Transverse colon (tissue), 4 donors: ENCODE measurements around the gene PDZD2. TPM values are rescaled to one million over a fixed set of nuclear protein-coding genes. Genes with fewer than 3 reads are reported as not detected.

Experiments used
- DNase-seq: peaks from one replicate; pipeline ENCODE4 v3.0.0-alpha.2; 2019
- H3K27ac ChIP-seq, 4 donors: fragments of 200-600 bp; sonication (generic); 2 replicates each; pipeline ENCODE4 v1.5.1; 2016 to 2018; ENCODE audit warnings: inconsistent platforms in 4 of 4
- H3K27me3 ChIP-seq: fragments of 200-600 bp; sonication (generic); 2 replicates; pipeline ENCODE4 v1.5.1; 2017; ENCODE audit warnings: inconsistent platforms
- H3K36me3 ChIP-seq, 4 donors: fragments of 200-600 bp; sonication (generic); 2 replicates each; pipeline ENCODE4 v1.5.1; 2017 to 2019; ENCODE audit warnings: inconsistent platforms in 4 of 4
- H3K4me1 ChIP-seq, 4 donors: fragments of 200-600 bp; sonication (generic); 2 replicates each; pipeline ENCODE4 v1.5.1; 2017 to 2020; ENCODE audit warnings: inconsistent platforms in 4 of 4
- H3K4me3 ChIP-seq, 4 donors: fragments of 200-600 bp; sonication (generic); 1 replicate in 1 of 4; 2 replicates in 3 of 4; pipeline versions ENCODE4 v1.5.1 to v1.6.1; 2017 to 2019; ENCODE audit warnings: inconsistent platforms in 4 of 4
- H3K9me3 ChIP-seq, 2 donors: fragments of 200-600 bp; sonication (generic); 2 replicates each; pipeline ENCODE4 v1.5.1; 2017 to 2019; ENCODE audit warnings: inconsistent platforms in 2 of 2
- CTCF ChIP-seq, 5 experiments: fragments of 200-600 bp in 3 of 5; fragments of 450-650 bp in 2 of 5; sonication (generic) in 3 of 5; IDR thresholded peaks; 1 replicate in 2 of 5; 2 replicates in 3 of 5; pipeline ENCODE4 v1.5.1; 2016 to 2017; ENCODE audit warnings: antibody characterized with exemption in 5 of 5, inconsistent platforms in 3 of 5, mild to moderate bottlenecking in 2 of 5, moderate library complexity in 1 of 5
- EP300 ChIP-seq: sonication (generic); formaldehyde crosslinking; IDR thresholded peaks from one replicate; pipeline ENCODE4 v1.6.1; 2017; ENCODE audit warnings: antibody characterized with exemption, low read depth
- POLR2A ChIP-seq: fragments of 450-650 bp; IDR thresholded peaks from one replicate; pipeline ENCODE4 v1.6.1; 2016; ENCODE audit warnings: antibody characterized with exemption, mild to moderate bottlenecking, moderate library complexity
- POLR2AphosphoS5 ChIP-seq, 3 donors: sonication (generic); formaldehyde crosslinking; IDR thresholded peaks; one replicate each; pipeline ENCODE4 v1.6.1; 2016; ENCODE audit warnings: antibody characterized with exemption in 3 of 3
- WGBS, 2 donors: methylation state at CpG; one replicate each; pipeline ENCODE4 v1.1.5; 2018; ENCODE audit warnings: low coverage in 1 of 2; 5-methylcytosine and 5-hydroxymethylcytosine counted together
- in situ Hi-C, 4 donors: fragments of 200-750 bp; cut with MboI; loops; one replicate each; pipeline versions ENCODE4 v1.15.0 to v1.15.1; 2017; ENCODE audit warnings: low sequenced_read_pairs in 3 of 4, low pct_ligation_motif_present in 1 of 4, low pct_unique_long_range_greater_than_20kb in 1 of 4
- intact Hi-C: fragments of 100-400 bp; cut with DNase I; formaldehyde crosslinking; loops from one replicate; pipeline ENCODE4 v1.15.1; 2023; ENCODE audit warnings: low total_unique reads
- total RNA-seq, 4 donors: library from RNA; depleted of rRNA; stranded (reverse); fragments of >200 nt; gene quantifications; one replicate each; pipeline ENCODE4 v1.1.0, GENCODE V29; 2016

PDZD2 gene
- total RNA-seq, 4 donors from 2014 or later, result 2.0 to 3.7 (median 2.8) TPM

- Histone ChIP-seq H3K9me3 (no peaks in the 10 kb centered on the region), H3K27me3 (no peaks in the 10 kb centered on the region), H3K4me3 (no peak overlapping the region), H3K36me3 (no peaks in the 10 kb centered on the region), H3K4me1 (no peaks in the 10 kb centered on the region), H3K27ac (no peak overlapping the region)
- intact Hi-C loops, result no loop called here
- TF ChIP-seq EP300, result no peak
- TF ChIP-seq POLR2AphosphoS5 (IDR thresholded peaks at IDR 0.05), result no peak
- no peak for TF ChIP-seq CTCF (IDR thresholded peaks at IDR 0.05)
- no peak for TF ChIP-seq POLR2A
- in situ Hi-C loops, result no loop called here
- DNase-seq, result no peak
- 20 to 65% methylated on average over 1 of the region's 1 CpG for WGBS, 2 donors
Measured at GRCh38 chr5:31984691-31985090, 345.8 kb downstream of the PDZD2 start.

- no peak overlapping the region for H3K27ac ChIP-seq
- no peak overlapping the region for H3K4me3 ChIP-seq
- intact Hi-C loops, result no loop called here
- in situ Hi-C loops, result no loop called here
- no peak for DNase-seq
- WGBS, 2 donors, result 80 to 82% methylated on average over 5 of the region's 5 CpGs
- H3K36me3 ChIP-seq, result no peaks in the 10 kb centered on the region
- H3K4me1 ChIP-seq, result peaks cover 0 to 6% (median 0%) of the 10 kb centered on the region in 4 donors
- H3K9me3 ChIP-seq, result no peaks in the 10 kb centered on the region
- TF ChIP-seq POLR2AphosphoS5 (IDR thresholded peaks at IDR 0.05) (no peak), POLR2A (no peak), CTCF (IDR thresholded peaks at IDR 0.05) (no peak), EP300 (no peak)
- H3K27me3 ChIP-seq, result no peaks in the 10 kb centered on the region
Measured at GRCh38 chr5:31986101-31986500, 347.2 kb downstream of the PDZD2 start.

- Histone ChIP-seq H3K4me3 (no peak overlapping the region), H3K4me1 (peaks cover 0 to 6% (median 0%) of the 10 kb centered on the region in 4 donors), H3K36me3 (no peaks in the 10 kb centered on the region), H3K27me3 (no peaks in the 10 kb centered on the region), H3K27ac (no peak overlapping the region), H3K9me3 (no peaks in the 10 kb centered on the region)
- no peak for DNase-seq
- intact Hi-C loops (no loop called here), in situ Hi-C loops (no loop called here)
- 77 to 86% methylated on average over 4 to 7 of the region's 7 CpGs for WGBS, 2 donors
- TF ChIP-seq POLR2A (no peak), POLR2AphosphoS5 (IDR thresholded peaks at IDR 0.05) (no peak), EP300 (no peak), CTCF (IDR thresholded peaks at IDR 0.05) (no peak)
Measured at GRCh38 chr5:31987985-31988710, 349.2 kb downstream of the PDZD2 start.

- H3K9me3 ChIP-seq, result no peaks in the 10 kb centered on the region
- no peak overlapping the region for H3K4me3 ChIP-seq
- WGBS, 2 donors, result 47 to 48% methylated on average over 10 of the region's 10 CpGs
- no peaks in the 10 kb centered on the region for H3K27me3 ChIP-seq
- in situ Hi-C loops, result no loop called here
- peaks cover 0 to 6% (median 0%) of the 10 kb centered on the region in 4 donors for H3K4me1 ChIP-seq
- no peak for DNase-seq
- TF ChIP-seq POLR2A (no peak), CTCF (IDR thresholded peaks at IDR 0.05) (no peak), EP300 (no peak), POLR2AphosphoS5 (IDR thresholded peaks at IDR 0.05) (no peak)
- H3K27ac ChIP-seq, result no peak overlapping the region
- intact Hi-C loops, result no loop called here
- no peaks in the 10 kb centered on the region for H3K36me3 ChIP-seq
Measured at GRCh38 chr5:31990081-31990650, 351.2 kb downstream of the PDZD2 start.
